Stimulated activated CD4-positive, alpha-beta T cell treated with anti-CD3 and anti-CD28 coated beads, Interleukin-15, amount 100 ng/mL, for 48 hours (primary cell): Measurements from ENCODE around the gene ATP9A.
A peak's percentile ranks its signal among the peaks of the same experiment; 100 is the strongest.

ENCODE experiments used
- DNase-seq, 2 donors: peaks; one replicate each; pipeline ENCODE4 v3.0.0-alpha.2; 2020; ENCODE audit warnings: low read depth in 2 of 2

ATP9A gene

GRCh38 chr20:51602131-51602530, 166.1 kb downstream of the ATP9A start:
- no peak for DNase-seq

- DNase-seq = no peak
These were observed 167.2 kb downstream of the ATP9A start for GRCh38 chr20:51600950-51601349.

GRCh38 chr20:51600016-51600420, 168.2 kb downstream of the ATP9A start:
- no peak for DNase-seq

- DNase-seq = no peak
These were observed 169.6 kb downstream of the ATP9A start for GRCh38 chr20:51598556-51598955.

GRCh38 chr20:51597389-51598231, 170.6 kb downstream of the ATP9A start:
- DNase-seq = no peak

- no peak for DNase-seq
These were observed 171.4 kb downstream of the ATP9A start for GRCh38 chr20:51596668-51597388.

- DNase-seq = no peak
These were observed 172.4 kb downstream of the ATP9A start for GRCh38 chr20:51595744-51596143.

GRCh38 chr20:51595058-51595532, 173.1 kb downstream of the ATP9A start:
- peak; percentile 69 to 73 for DNase-seq

- DNase-seq = no peak
These were observed 173.7 kb downstream of the ATP9A start for GRCh38 chr20:51594236-51595057.

GRCh38 chr20:51593584-51593983, 174.6 kb downstream of the ATP9A start:
- DNase-seq = no peak

GRCh38 chr20:51592564-51592963, 175.6 kb downstream of the ATP9A start:
- no peak for DNase-seq

- no peak for DNase-seq
These were observed 176.3 kb downstream of the ATP9A start for GRCh38 chr20:51591871-51592270.

- no peak for DNase-seq
These were observed 179.4 kb downstream of the ATP9A start for GRCh38 chr20:51588762-51589161.

- DNase-seq = no peak
These were observed 181.0 kb downstream of the ATP9A start for GRCh38 chr20:51587145-51587544.

GRCh38 chr20:51586005-51586440, 182.2 kb downstream of the ATP9A start:
- no peak for DNase-seq

- DNase-seq = no peak
These were observed 183.0 kb downstream of the ATP9A start for GRCh38 chr20:51585148-51585547.

GRCh38 chr20:51584737-51585136, 183.5 kb downstream of the ATP9A start:
- DNase-seq = no peak

GRCh38 chr20:51584116-51584515, 184.1 kb downstream of the ATP9A start:
- no peak for DNase-seq

GRCh38 chr20:51583499-51583898, 184.7 kb downstream of the ATP9A start:
- DNase-seq = no peak

- DNase-seq = no peak
These were observed 185.1 kb downstream of the ATP9A start for GRCh38 chr20:51583073-51583472.

- no peak for DNase-seq
These were observed 186.6 kb downstream of the ATP9A start for GRCh38 chr20:51581571-51581970.

- no peak for DNase-seq
These were observed 189.1 kb downstream of the ATP9A start for GRCh38 chr20:51579137-51579536.
